HUDEP-2 (cell line): ENCODE results near the gene METTL23.
"Not testable (repeated sequence)": the region's sequence is repeated elsewhere in the genome, so short reads cannot be mapped to it uniquely, and the experiment has no call there.

Experiments
- DNase-seq, 76 experiments: peaks; one replicate each; lab custom pipeline; 2025; ENCODE audit not compliant: unreplicated experiment in 76 of 76; lab: John Stamatoyannopoulos, UW

METTL23 gene

GRCh38 chr17:76691379-76692191, 35.1 kb upstream of the METTL23 start:
- DNase-seq = no peak

- DNase-seq = no peak
Observed at GRCh38 chr17:76695059-76695831, 31.4 kb upstream of the METTL23 start.

DNA sequence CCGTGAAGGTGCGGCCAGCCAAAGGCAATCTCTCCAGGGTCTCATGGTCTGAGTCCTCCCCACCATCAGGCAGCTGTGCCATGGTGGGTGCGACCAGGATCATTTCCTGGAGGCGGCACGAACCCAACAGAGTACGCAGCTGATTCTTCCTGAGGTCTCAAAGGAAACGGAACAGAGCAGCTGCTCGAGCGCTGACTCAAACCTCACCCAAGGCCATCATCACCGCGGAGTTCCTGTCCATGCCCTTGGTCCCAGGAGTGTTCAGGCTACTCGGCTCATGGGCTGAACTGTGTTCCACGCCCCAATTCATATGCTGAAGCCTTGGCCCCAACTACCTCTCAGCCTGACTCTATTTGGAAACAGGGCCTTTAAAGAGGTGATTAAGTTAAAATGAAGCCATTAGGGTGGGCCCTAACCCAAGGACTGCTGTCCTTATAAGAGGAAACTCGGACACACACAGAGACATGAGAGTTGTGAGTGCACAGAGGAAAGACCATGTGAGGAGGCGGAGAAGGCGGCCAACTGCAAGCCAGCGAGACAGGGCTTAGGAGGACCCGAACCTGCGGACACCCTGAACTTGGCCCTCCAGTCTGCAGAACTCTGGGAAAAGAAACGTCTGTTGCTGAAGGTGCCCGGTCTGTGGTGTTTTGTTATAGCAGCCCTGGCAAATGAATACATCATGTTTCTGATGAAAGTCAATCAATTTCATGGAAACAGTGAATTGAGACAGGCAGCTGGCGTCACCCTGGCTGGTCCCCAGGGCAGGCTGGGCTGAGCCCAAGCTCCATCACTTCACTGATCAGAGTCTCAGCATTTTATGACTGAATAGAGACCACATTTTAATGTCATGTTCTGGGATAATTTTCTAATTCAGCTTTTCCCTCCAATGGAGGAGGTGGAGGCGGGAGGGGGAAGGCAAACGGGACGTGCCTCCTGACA, 29.6 kb upstream of the METTL23 start:
- no peak for DNase-seq

DNA sequence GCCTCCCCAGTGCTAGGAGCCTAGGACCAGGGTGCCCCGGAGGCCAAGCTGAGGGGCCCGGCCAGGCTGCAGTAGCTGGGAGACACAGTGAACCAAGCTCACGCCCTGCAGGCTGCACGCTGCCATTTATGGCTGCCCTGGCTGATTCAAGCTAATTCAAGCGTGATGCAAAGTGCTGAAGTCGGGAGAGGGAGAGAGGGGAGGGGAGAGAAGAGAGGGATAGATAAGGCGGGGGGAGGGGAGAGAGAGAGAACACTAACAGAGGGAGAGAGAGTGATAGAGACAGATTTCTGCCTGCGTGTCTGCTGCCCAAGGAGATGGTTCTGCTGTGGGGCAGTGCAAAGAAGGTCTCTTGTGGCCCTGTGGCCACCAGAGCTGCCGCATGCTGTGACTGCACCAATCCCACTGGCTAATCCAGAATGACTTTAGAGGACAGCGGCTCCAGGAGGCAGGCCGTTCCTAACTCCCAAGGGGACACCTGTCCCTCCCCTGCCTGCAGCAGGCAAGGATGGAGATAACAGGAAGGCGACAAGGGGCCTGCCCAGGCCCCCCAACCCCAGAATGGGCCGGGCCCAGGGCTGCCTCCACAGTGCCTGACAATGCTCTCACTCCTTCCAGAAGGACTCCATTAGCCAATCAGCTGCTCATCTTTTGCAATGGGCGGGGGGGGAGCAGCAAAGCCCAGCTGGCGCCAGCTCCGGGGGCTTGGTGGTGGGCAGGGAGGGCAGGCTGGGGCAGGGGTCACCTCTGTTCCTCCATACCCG, 28.8 kb upstream of the METTL23 start:
- no peak for DNase-seq

GRCh38 chr17:76698466-76698977, 28.1 kb upstream of the METTL23 start:
- not testable (repeated sequence) for DNase-seq

DNA sequence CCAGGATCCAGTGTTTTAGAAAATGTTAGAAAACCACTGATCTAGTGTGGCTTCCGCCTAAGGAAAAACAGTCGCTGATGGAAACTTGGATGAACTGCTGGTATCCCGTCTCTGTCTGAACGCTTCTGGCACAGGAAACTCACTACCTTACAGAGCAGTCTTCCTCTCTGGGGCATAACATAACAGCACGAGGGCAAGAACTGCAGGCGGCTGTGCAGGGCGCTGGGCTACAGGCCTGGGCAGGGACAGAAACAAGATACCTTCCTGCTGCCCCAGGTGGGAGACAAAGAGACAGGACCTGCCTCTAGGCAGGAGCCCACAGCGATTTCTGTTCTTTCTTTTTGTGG, 26.4 kb upstream of the METTL23 start:
- DNase-seq = no peak

DNA sequence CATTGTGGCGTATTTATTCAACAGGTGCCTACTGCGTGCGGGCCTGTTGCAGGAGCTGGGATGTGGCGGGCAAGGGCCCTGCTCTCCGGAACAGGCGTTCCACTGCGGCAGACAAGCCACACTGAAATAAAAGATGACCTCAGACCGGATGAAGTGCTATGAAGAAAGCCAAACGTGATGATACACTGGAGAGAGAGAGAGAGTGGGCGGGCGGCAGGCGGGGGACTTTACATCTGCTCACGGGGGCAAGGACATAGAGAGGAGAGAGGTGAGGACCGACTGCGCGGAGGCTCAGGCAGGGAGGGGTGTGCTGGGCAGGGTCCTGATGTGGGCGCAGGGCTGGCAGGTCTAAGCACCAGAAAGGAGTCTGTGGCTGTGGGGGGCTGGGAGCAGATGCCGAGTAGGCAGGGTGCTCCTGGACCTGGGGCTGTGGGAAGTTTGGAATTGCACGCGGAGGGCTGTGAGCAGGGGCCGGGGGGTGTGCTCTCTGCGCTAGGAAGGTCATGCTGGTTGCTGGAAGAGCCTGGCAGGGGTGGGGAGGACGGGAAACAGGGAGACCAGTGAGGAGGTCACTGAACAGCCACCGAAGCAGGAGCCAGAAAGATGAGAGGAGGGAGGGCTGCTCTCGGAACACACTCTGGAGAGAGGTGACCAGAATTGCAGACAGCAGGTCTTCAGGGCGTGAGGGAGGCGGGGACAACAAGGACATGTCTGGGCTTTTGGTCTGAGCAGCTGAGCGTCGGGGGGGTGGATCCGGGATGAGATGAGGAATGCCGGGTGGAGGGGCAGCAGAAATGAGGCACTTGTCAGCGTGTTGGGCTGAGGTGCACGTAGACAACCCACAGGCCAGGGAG, 25.8 kb upstream of the METTL23 start:
- DNase-seq = no peak

- DNase-seq = no peak
Observed at GRCh38 chr17:76701471-76701967, 25.1 kb upstream of the METTL23 start.

GRCh38 chr17:76702076-76702475, 24.6 kb upstream of the METTL23 start:
- DNase-seq = peak in 3 of 76 experiments; percentile 3 to 19 (median 8)

DNA sequence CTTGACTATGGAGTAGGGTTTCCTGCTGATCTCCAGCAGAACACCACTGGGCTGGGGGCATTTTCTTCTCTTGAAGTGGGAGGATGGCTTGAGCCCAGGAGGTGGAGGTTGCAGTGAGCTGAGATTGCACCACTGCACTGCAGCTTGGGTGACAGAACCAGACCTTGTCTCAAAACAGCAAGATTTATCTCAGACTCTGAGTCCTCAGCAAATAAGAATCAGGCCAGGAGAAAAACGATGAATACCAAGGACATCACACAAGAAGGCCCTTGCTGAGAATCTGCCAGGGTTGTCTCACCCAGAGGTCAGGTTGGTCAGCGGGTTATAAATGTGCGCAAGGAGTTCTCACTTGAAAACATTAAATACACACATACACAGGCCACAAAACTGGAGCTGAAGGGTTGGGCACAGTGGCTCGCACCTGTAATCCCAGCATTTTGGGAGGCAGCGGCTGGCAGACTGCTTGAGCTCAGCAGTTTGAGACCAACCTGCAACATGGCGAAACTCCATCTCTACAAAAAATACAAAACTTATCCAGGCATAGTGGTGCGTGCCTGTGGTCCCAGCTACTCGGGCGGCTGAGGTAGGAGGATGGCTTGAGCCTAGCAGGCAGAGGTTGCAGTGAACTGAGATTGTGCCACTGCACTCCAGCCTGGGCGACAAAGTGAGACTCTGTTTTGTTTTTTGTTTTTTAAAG, 23.6 kb upstream of the METTL23 start:
- no peak for DNase-seq

DNA sequence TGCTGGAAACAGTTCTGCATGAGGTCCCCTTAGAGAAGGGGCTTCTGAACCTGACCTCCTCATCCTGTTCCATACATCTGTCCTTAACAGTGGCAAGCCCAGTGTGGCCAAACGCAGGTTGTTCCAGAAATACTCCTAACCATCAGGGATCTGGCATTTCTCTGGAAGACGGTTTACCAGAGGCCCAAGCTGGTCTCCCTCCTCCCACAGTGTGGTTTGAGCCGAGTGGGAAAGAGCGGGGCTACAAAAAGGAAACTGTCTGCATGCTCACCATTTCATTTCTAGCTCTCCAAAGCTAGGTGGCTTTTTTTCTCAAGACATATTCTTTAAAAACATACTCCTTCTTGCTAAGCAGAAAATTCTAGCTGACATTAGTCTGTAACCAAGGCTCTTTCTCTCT, 21.8 kb upstream of the METTL23 start:
- DNase-seq = no peak

DNA sequence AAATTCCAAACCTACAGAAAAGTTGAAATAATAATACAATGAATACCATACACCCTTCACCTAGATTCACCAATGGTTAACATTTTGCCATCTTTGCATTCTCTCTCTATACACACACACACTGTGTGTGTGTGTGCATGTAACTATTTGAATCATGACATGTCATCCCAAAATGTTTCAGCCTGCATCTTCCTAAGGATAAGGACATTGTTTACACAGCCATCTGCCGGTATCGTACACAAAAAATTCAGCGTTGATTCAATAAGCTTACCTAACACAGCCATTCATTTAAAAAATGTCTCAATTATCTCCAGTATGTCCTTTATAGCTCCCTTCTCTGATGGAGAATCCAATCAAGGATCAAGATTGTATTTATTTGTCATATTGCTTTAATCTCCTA, 19.8 kb upstream of the METTL23 start:
- no peak for DNase-seq

- DNase-seq = no peak
Observed at GRCh38 chr17:76707985-76708807, 18.4 kb upstream of the METTL23 start.

- DNase-seq = no peak
Observed at GRCh38 chr17:76709077-76709950, 17.3 kb upstream of the METTL23 start.

- DNase-seq = not testable (repeated sequence)
Observed at GRCh38 chr17:76709951-76710862, 16.4 kb upstream of the METTL23 start.
